Osteocyte (in vitro differentiated cells): ENCODE data around the gene SLC23A2. TPM values are rescaled to one million over a fixed set of nuclear protein-coding genes. Genes with fewer than 3 reads are reported as not detected.
A peak's percentile ranks its signal among the peaks of the same experiment; 100 is the strongest.

Source experiments
- DNase-seq: peaks from one replicate; pipeline ENCODE4 v3.0.0; 2021; ENCODE audit warnings: mixed read lengths; ENCODE audit not compliant: unreplicated experiment; ENCODE audit errors: extremely low spot score
- H3K27ac Mint-ChIP-seq: one replicate; pipeline ENCODE4 v1.8.0; 2021; ENCODE audit warnings: mild to moderate bottlenecking, mixed read lengths; ENCODE audit not compliant: unreplicated experiment
- H3K27me3 Mint-ChIP-seq: one replicate; pipeline ENCODE4 v1.8.0; 2021; ENCODE audit warnings: mixed read lengths; ENCODE audit not compliant: unreplicated experiment
- H3K36me3 Mint-ChIP-seq: one replicate; pipeline ENCODE4 v1.8.0; 2021; ENCODE audit warnings: mixed read lengths; ENCODE audit not compliant: unreplicated experiment
- H3K4me1 Mint-ChIP-seq: one replicate; pipeline ENCODE4 v1.8.0; 2021; ENCODE audit warnings: mixed read lengths; ENCODE audit not compliant: unreplicated experiment
- H3K4me3 Mint-ChIP-seq: one replicate; pipeline ENCODE4 v1.8.0; 2021; ENCODE audit warnings: mild to moderate bottlenecking, moderate library complexity, mixed read lengths; ENCODE audit not compliant: unreplicated experiment
- H3K9me3 Mint-ChIP-seq: one replicate; pipeline ENCODE4 v1.8.0; 2021; ENCODE audit warnings: mixed read lengths; ENCODE audit not compliant: unreplicated experiment
- CTCF ChIP-seq: fragments of 200-600 bp; sonication (generic); IDR thresholded peaks from 2 replicates; pipeline ENCODE4 v1.5.0; 2021; ENCODE audit warnings: antibody characterized with exemption, mild to moderate bottlenecking, moderate library complexity
- total RNA-seq: library from RNA; stranded (reverse); gene quantifications from 2 replicates; pipeline ENCODE4 v1.2.1, GENCODE V29; 2021

The SLC23A2 gene
- total RNA-seq, 1 donor from 2014 or later: 23.1 TPM

- H3K36me3 Mint-ChIP-seq: no peaks in the 10 kb centered on the region
- no peaks in the 10 kb centered on the region for H3K27me3 Mint-ChIP-seq
- peak overlapping the region; percentile 89 for H3K27ac Mint-ChIP-seq
- DNase-seq: no peak
- H3K4me1 Mint-ChIP-seq: peaks cover 29% of the 10 kb centered on the region
- H3K4me3 Mint-ChIP-seq: peak overlapping the region; percentile 33
- peaks cover 4% of the 10 kb centered on the region for H3K9me3 Mint-ChIP-seq
- TF ChIP-seq CTCF: no peak
Observed at GRCh38 chr20:4950841-4951240, 50.5 kb downstream of the SLC23A2 start.

- Mint-ChIP-seq H3K4me1 (peaks cover 29% of the 10 kb centered on the region), H3K36me3 (no peaks in the 10 kb centered on the region), H3K27me3 (no peaks in the 10 kb centered on the region), H3K27ac (peak overlapping the region; percentile 89), H3K4me3 (no peak overlapping the region), H3K9me3 (peaks cover 4% of the 10 kb centered on the region)
- DNase-seq: no peak
- TF ChIP-seq CTCF: no peak
Observed at GRCh38 chr20:4950437-4950836, 50.9 kb downstream of the SLC23A2 start.

GRCh38 chr20:4949833-4950178, 51.5 kb downstream of the SLC23A2 start:
- Mint-ChIP-seq H3K27ac (no peak overlapping the region), H3K4me1 (peaks cover 31% of the 10 kb centered on the region), H3K9me3 (peaks cover 4% of the 10 kb centered on the region), H3K36me3 (no peaks in the 10 kb centered on the region), H3K27me3 (no peaks in the 10 kb centered on the region), H3K4me3 (no peak overlapping the region)
- TF ChIP-seq CTCF: peak; percentile 52
- DNase-seq: no peak

GRCh38 chr20:4947817-4948559, 53.3 kb downstream of the SLC23A2 start:
- Mint-ChIP-seq H3K4me3 (no peak overlapping the region), H3K36me3 (no peaks in the 10 kb centered on the region), H3K27ac (no peak overlapping the region), H3K4me1 (peaks cover 29% of the 10 kb centered on the region), H3K9me3 (peaks cover 4% of the 10 kb centered on the region), H3K27me3 (no peaks in the 10 kb centered on the region)
- DNase-seq: no peak
- no peak for TF ChIP-seq CTCF

- peaks cover under 1% of the 10 kb centered on the region for H3K9me3 Mint-ChIP-seq
- H3K4me3 Mint-ChIP-seq: no peak overlapping the region
- H3K27me3 Mint-ChIP-seq: no peaks in the 10 kb centered on the region
- TF ChIP-seq CTCF: no peak
- H3K4me1 Mint-ChIP-seq: peaks cover 33% of the 10 kb centered on the region
- H3K27ac Mint-ChIP-seq: no peak overlapping the region
- H3K36me3 Mint-ChIP-seq: no peaks in the 10 kb centered on the region
- DNase-seq: no peak
Observed at GRCh38 chr20:4946986-4947385, 54.3 kb downstream of the SLC23A2 start.
